ENCODE measurements around the gene RXRA. TPM values are rescaled to one million over a fixed set of nuclear protein-coding genes. Genes with fewer than 3 reads are reported as not detected.

The RXRA gene
- total and polyA plus RNA-seq, 10 donors, result 10.9 to 116 (median 81.0) TPM

- Histone ChIP-seq H3K36me3 (no peaks in the 10 kb centered on the region), H3K4me1 (peaks cover 16 to 95% (median 58%) of the 10 kb centered on the region in 6 donors), H3K4me3 (peak overlapping the region in 2 of 8 donors; percentile 9 to 52), H3K27ac (peak overlapping the region; percentile 57 to 94 (median 87)), H3K9me3 (no peaks in the 10 kb centered on the region), H3K27me3 (replicated peaks in 1 of 7) (no peaks in the 10 kb centered on the region)
- intact Hi-C loops (cut with DNase I; ENCODE audit: low total_unique reads), result no loop called here
- TF ChIP-seq POLR2A (IDR thresholded peaks at IDR 0.05) (peak in 1 of 3 donors; percentile 22), CTCF (IDR thresholded peaks at IDR 0.05 in 8 of 11, conservative IDR thresholded peaks at IDR 0.05 in 3 of 11) (no peak), POLR2AphosphoS5 (IDR thresholded peaks at IDR 0.05) (peak; percentile 85 to 89 (median 87))
- 34 to 56% (median 40%) methylated on average over 13 to 25 of the region's 25 CpGs for WGBS, 5 donors
- peak; percentile 93 for DNase-seq
Observed at GRCh38 chr9:134366223-134367031, 40.2 kb downstream of the RXRA start.

GRCh38 chr9:134367061-134367460 is 40.8 kb downstream of the RXRA start:
- no peak overlapping the region for H3K4me3 ChIP-seq
- no peaks in the 10 kb centered on the region for H3K27me3 ChIP-seq (replicated peaks in 1 of 7)
- TF ChIP-seq POLR2A (IDR thresholded peaks at IDR 0.05) (no peak), POLR2AphosphoS5 (IDR thresholded peaks at IDR 0.05) (no peak), CTCF (IDR thresholded peaks at IDR 0.05 in 8 of 11, conservative IDR thresholded peaks at IDR 0.05 in 3 of 11) (no peak)
- H3K9me3 ChIP-seq, result no peaks in the 10 kb centered on the region
- DNase-seq, result no peak
- peak overlapping the region in 6 of 8 donors; percentile 57 to 94 (median 88) for H3K27ac ChIP-seq
- WGBS, 5 donors, result 79 to 91% (median 86%) methylated on average over 11 to 12 of the region's 12 CpGs
- peaks cover 16 to 95% (median 59%) of the 10 kb centered on the region in 6 donors for H3K4me1 ChIP-seq
- H3K36me3 ChIP-seq, result no peaks in the 10 kb centered on the region
- intact Hi-C loops (cut with DNase I; ENCODE audit: low total_unique reads), result no loop called here

- TF ChIP-seq POLR2A (IDR thresholded peaks at IDR 0.05) (no peak), POLR2AphosphoS5 (IDR thresholded peaks at IDR 0.05) (peak in 1 of 3 donors; percentile 9)
- Histone ChIP-seq H3K27me3 (replicated peaks in 1 of 7) (no peaks in the 10 kb centered on the region), H3K27ac (peak overlapping the region in 5 of 8 donors; percentile 36 to 94 (median 89)), H3K36me3 (no peaks in the 10 kb centered on the region), H3K4me1 (peaks cover 16 to 95% (median 68%) of the 10 kb centered on the region in 6 donors), H3K4me3 (peak overlapping the region in 1 of 8 donors; percentile 16), H3K9me3 (no peaks in the 10 kb centered on the region)
- 83 to 88% (median 87%) methylated on average over 16 to 19 of the region's 19 CpGs for WGBS, 5 donors
- no peak for DNase-seq
- intact Hi-C loops (cut with DNase I; ENCODE audit: low total_unique reads), result no loop called here
Observed at GRCh38 chr9:134367791-134368490, 41.7 kb downstream of the RXRA start.

GRCh38 chr9:134368571-134368970 is 42.3 kb downstream of the RXRA start:
- no peak for DNase-seq
- Histone ChIP-seq H3K27ac (peak overlapping the region in 2 of 8 donors; percentile 89 to 94), H3K27me3 (replicated peaks in 1 of 7) (no peaks in the 10 kb centered on the region), H3K9me3 (no peaks in the 10 kb centered on the region), H3K4me3 (no peak overlapping the region), H3K36me3 (no peaks in the 10 kb centered on the region), H3K4me1 (peaks cover 16 to 95% (median 74%) of the 10 kb centered on the region in 6 donors)
- intact Hi-C loops (cut with DNase I; ENCODE audit: low total_unique reads), result no loop called here
- no peak for TF ChIP-seq POLR2AphosphoS5 (IDR thresholded peaks at IDR 0.05)
- TF ChIP-seq CTCF (IDR thresholded peaks at IDR 0.05 in 8 of 11, conservative IDR thresholded peaks at IDR 0.05 in 3 of 11), result no peak
- no peak for TF ChIP-seq POLR2A (IDR thresholded peaks at IDR 0.05)
- WGBS, 5 donors, result 86 to 95% (median 92%) methylated on average over 3 of the region's 3 CpGs

Data from spleen (tissue), 11 donors.